SK-N-SH (cell line): Measurements from ENCODE around the gene HECTD4.

Experiments
- EP300 ChIP-seq, 2 experiments: IDR thresholded peaks; 2 replicates each; pipeline versions ENCODE4 v1.4.0 to v1.6.1; 2012; ENCODE audit warnings: borderline replicate concordance in 1 of 2, low read depth in 1 of 2, low read length in 1 of 2
- RFX5 ChIP-seq: IDR thresholded peaks from 2 replicates; pipeline ENCODE4 v1.6.1; 2012; ENCODE audit warnings: mild to moderate bottlenecking, improper control_type of control experiment, low read length
- TF ChIP-seq, protein P1 (sequence below): fragments of 150-350 bp; IDR thresholded peaks from 2 replicates; pipeline ENCODE4 v1.6.1; 2017; ENCODE audit warnings: antibody characterized with exemption, low read length, low read depth, borderline replicate concordance

DNA sequence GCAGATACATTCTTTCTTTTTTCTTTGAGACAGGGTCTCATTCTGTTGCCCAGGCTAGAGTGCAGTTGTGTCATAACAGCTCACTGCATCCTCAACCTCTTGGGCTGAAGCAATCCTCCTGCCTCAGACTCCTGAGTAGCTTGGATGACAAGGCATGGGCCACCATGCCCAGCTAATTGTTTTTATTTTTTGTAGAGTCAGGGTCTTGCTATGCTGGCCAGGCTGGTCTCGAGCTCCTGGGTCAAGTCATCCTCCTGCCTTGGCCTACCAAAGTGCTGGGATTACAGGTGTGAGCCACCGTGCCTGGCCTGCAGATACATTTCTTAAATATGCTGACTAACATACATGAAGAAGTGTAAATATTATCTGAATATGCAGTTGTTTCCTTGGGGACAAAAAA is 115.8 kb downstream of the HECTD4 start:
- TF ChIP-seq, protein P1, sequence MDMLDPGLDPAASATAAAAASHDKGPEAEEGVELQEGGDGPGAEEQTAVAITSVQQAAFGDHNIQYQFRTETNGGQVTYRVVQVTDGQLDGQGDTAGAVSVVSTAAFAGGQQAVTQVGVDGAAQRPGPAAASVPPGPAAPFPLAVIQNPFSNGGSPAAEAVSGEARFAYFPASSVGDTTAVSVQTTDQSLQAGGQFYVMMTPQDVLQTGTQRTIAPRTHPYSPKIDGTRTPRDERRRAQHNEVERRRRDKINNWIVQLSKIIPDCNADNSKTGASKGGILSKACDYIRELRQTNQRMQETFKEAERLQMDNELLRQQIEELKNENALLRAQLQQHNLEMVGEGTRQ = no peak
- TF ChIP-seq RFX5 = no peak
- TF ChIP-seq EP300 (IDR thresholded peaks at IDR 0.05; ENCODE audit: borderline replicate concordance in 1 of 2, low read depth in 1 of 2, low read length in 1 of 2) = no peak
